Measurements from ENCODE around the gene FGF3. TPM values are rescaled to one million over a fixed set of nuclear protein-coding genes. Genes with fewer than 3 reads are reported as not detected.

FGF3 gene
- total RNA-seq, 1 donor from 2014 or later = not detected

- peaks cover 17% of the 10 kb centered on the region for H3K4me1 Mint-ChIP-seq
- no peaks in the 10 kb centered on the region for H3K36me3 Mint-ChIP-seq
Measured at GRCh38 chr11:69807106-69807815, 12.0 kb downstream of the FGF3 start.

GRCh38 chr11:69804769-69805508 is 14.3 kb downstream of the FGF3 start:
- Mint-ChIP-seq H3K4me3 (no peak overlapping the region), H3K27ac (no peak overlapping the region), H3K36me3 (no peaks in the 10 kb centered on the region), H3K9me3 (peaks cover 3% of the 10 kb centered on the region), H3K4me1 (peaks cover 12% of the 10 kb centered on the region), H3K27me3 (ENCODE audit: insufficient read depth, low read depth) (peaks cover 10% of the 10 kb centered on the region)
- no peaks in the 10 kb centered on the region for H3K9me3 ChIP-seq (ENCODE audit: low read depth)
- no peaks in the 10 kb centered on the region for H3K79me2 ChIP-seq (ENCODE audit: low read depth)
- no peak for DNase-seq (ENCODE audit: low spot score)
- H3F3A ChIP-seq (ENCODE audit: low read depth) = no peaks in the 10 kb centered on the region
- H3K27ac ChIP-seq = no peak overlapping the region
- H3K27me3 ChIP-seq = no peaks in the 10 kb centered on the region
- no peak overlapping the region for H3K4me2 ChIP-seq
- no peak for TF ChIP-seq CTCF (IDR thresholded peaks at IDR 0.05)
- TF ChIP-seq EZH2phosphoT487 (IDR thresholded peaks at IDR 0.05) = no peak
- no peaks in the 10 kb centered on the region for H3K36me3 ChIP-seq
- H4K20me1 ChIP-seq (ENCODE audit: low read depth) = no peaks in the 10 kb centered on the region
- H2AFZ ChIP-seq (replicated peaks) = no peak overlapping the region
- H3K4me1 ChIP-seq = peaks cover 10% of the 10 kb centered on the region
- H3K4me3 ChIP-seq = no peak overlapping the region
- H3K9ac ChIP-seq = no peak overlapping the region

More at GRCh38 chr11:69807106-69807815, 12.0 kb downstream of the FGF3 start:
- H3K27me3 Mint-ChIP-seq (ENCODE audit: insufficient read depth, low read depth) = peaks cover 3% of the 10 kb centered on the region
- Histone ChIP-seq H3K4me3 (no peak overlapping the region), H3K4me1 (peaks cover 17% of the 10 kb centered on the region), H3K27me3 (no peaks in the 10 kb centered on the region), H3K9ac (no peak overlapping the region), H3K9me3 (ENCODE audit: low read depth) (no peaks in the 10 kb centered on the region), H2AFZ (replicated peaks) (no peak overlapping the region), H3K79me2 (ENCODE audit: low read depth) (no peaks in the 10 kb centered on the region), H3K27ac (no peak overlapping the region), H4K20me1 (ENCODE audit: low read depth) (no peaks in the 10 kb centered on the region), H3K36me3 (no peaks in the 10 kb centered on the region), H3K4me2 (no peak overlapping the region), H3F3A (ENCODE audit: low read depth) (no peaks in the 10 kb centered on the region)
- H3K9me3 Mint-ChIP-seq = peaks cover 3% of the 10 kb centered on the region
- no peak for DNase-seq (ENCODE audit: low spot score)
- TF ChIP-seq EZH2 (IDR thresholded peaks at IDR 0.05) (no peak), EZH2phosphoT487 (IDR thresholded peaks at IDR 0.05) (no peak), CTCF (IDR thresholded peaks at IDR 0.05) (no peak)
- no peak overlapping the region for H3K4me3 Mint-ChIP-seq
- no peak overlapping the region for H3K27ac Mint-ChIP-seq

GRCh38 chr11:69803604-69804218 is 15.5 kb downstream of the FGF3 start:
- no peaks in the 10 kb centered on the region for H3K36me3 Mint-ChIP-seq
- H3K4me1 Mint-ChIP-seq = peaks cover 8% of the 10 kb centered on the region
- Histone ChIP-seq H3K4me1 (peaks cover 6% of the 10 kb centered on the region), H3K27ac (no peak overlapping the region), H3F3A (ENCODE audit: low read depth) (no peaks in the 10 kb centered on the region), H3K9ac (no peak overlapping the region), H3K9me3 (ENCODE audit: low read depth) (no peaks in the 10 kb centered on the region), H2AFZ (replicated peaks) (no peak overlapping the region), H3K79me2 (ENCODE audit: low read depth) (no peaks in the 10 kb centered on the region), H3K4me3 (no peak overlapping the region), H3K27me3 (no peaks in the 10 kb centered on the region), H4K20me1 (ENCODE audit: low read depth) (no peaks in the 10 kb centered on the region), H3K36me3 (no peaks in the 10 kb centered on the region), H3K4me2 (no peak overlapping the region)
- no peak overlapping the region for H3K4me3 Mint-ChIP-seq
- DNase-seq (ENCODE audit: low spot score) = no peak
- H3K27me3 Mint-ChIP-seq (ENCODE audit: insufficient read depth, low read depth) = peaks cover 10% of the 10 kb centered on the region
- no peak overlapping the region for H3K27ac Mint-ChIP-seq
- H3K9me3 Mint-ChIP-seq = peaks cover 3% of the 10 kb centered on the region
- TF ChIP-seq EZH2phosphoT487 (IDR thresholded peaks at IDR 0.05) (no peak), EZH2 (IDR thresholded peaks at IDR 0.05) (no peak), CTCF (IDR thresholded peaks at IDR 0.05) (no peak)

All from neural progenitor cell (in vitro differentiated cells).